ENCODE measurements around the gene SLC6A17.

DNA sequence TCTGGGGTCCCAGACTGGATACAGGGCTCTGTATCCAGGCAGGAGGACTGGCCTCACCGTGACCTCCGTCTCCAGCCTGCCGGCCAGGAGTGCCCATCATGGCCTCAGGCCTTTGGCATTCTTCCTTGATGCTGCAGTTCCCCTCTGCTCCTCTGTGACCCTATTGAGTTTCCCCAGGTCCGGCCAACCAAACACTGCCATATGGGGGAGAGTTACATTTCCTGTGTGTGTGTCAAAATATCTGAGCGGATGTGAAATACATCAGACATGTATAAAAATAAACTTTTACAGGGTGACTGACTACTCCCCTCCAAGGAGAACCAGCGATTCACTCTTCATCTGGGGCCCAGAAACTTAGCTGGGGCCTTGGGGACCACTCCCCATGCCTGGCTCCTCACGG is 48.2 kb upstream of the SLC6A17 start:
- TF ChIP-seq CBX1 (IDR thresholded peaks at IDR 0.05; ENCODE audit: low read depth) (no peak), SPI1 (IDR thresholded peaks at IDR 0.05; ENCODE audit: borderline replicate concordance, low read depth, low read length) (no peak), SMARCA5 (IDR thresholded peaks at IDR 0.05) (no peak), HMG20A (CRISPR knock-in tag; conservative IDR thresholded peaks at IDR 0.05) (no peak), TCF7L2 (IDR thresholded peaks at IDR 0.05; ENCODE audit: low read depth, low read length) (no peak), XRCC5 (IDR thresholded peaks at IDR 0.05; ENCODE audit: low read depth, low read length) (no peak), ZC3H11A (IDR thresholded peaks at IDR 0.05; ENCODE audit: low read depth, low read length) (no peak), SAFB2 (IDR thresholded peaks at IDR 0.05; ENCODE audit: borderline replicate concordance, low read depth, low read length, severe bottlenecking) (no peak), TEAD4 (IDR thresholded peaks at IDR 0.05; ENCODE audit: low read length) (no peak), TEAD4 (CRISPR knock-in tag; IDR thresholded peaks at IDR 0.05; ENCODE audit: borderline replicate concordance) (no peak), SIN3A (IDR thresholded peaks at IDR 0.05; ENCODE audit: borderline replicate concordance in 2 of 2, control insufficient read depth in 1 of 2, low read depth in 2 of 2, low read length in 2 of 2) (no peak)
- TF ChIP-seq, protein P1, sequence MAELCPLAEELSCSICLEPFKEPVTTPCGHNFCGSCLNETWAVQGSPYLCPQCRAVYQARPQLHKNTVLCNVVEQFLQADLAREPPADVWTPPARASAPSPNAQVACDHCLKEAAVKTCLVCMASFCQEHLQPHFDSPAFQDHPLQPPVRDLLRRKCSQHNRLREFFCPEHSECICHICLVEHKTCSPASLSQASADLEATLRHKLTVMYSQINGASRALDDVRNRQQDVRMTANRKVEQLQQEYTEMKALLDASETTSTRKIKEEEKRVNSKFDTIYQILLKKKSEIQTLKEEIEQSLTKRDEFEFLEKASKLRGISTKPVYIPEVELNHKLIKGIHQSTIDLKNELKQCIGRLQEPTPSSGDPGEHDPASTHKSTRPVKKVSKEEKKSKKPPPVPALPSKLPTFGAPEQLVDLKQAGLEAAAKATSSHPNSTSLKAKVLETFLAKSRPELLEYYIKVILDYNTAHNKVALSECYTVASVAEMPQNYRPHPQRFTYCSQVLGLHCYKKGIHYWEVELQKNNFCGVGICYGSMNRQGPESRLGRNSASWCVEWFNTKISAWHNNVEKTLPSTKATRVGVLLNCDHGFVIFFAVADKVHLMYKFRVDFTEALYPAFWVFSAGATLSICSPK (IDR thresholded peaks at IDR 0.05; ENCODE audit: borderline replicate concordance): no peak
- TF ChIP-seq, protein P2, sequence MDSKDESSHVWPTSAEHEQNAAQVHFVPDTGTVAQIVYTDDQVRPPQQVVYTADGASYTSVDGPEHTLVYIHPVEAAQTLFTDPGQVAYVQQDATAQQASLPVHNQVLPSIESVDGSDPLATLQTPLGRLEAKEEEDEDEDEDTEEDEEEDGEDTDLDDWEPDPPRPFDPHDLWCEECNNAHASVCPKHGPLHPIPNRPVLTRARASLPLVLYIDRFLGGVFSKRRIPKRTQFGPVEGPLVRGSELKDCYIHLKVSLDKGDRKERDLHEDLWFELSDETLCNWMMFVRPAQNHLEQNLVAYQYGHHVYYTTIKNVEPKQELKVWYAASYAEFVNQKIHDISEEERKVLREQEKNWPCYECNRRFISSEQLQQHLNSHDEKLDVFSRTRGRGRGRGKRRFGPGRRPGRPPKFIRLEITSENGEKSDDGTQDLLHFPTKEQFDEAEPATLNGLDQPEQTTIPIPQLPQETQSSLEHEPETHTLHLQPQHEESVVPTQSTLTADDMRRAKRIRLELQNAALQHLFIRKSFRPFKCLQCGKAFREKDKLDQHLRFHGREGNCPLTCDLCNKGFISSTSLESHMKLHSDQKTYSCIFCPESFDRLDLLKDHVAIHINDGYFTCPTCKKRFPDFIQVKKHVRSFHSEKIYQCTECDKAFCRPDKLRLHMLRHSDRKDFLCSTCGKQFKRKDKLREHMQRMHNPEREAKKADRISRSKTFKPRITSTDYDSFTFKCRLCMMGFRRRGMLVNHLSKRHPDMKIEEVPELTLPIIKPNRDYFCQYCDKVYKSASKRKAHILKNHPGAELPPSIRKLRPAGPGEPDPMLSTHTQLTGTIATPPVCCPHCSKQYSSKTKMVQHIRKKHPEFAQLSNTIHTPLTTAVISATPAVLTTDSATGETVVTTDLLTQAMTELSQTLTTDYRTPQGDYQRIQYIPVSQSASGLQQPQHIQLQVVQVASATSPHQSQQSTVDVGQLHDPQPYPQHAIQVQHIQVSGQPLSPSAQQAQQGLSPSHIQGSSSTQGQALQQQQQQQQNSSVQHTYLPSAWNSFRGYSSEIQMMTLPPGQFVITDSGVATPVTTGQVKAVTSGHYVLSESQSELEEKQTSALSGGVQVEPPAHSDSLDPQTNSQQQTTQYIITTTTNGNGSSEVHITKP (IDR thresholded peaks at IDR 0.05; ENCODE audit: partially characterized antibody): no peak
- TF ChIP-seq, protein P3, sequence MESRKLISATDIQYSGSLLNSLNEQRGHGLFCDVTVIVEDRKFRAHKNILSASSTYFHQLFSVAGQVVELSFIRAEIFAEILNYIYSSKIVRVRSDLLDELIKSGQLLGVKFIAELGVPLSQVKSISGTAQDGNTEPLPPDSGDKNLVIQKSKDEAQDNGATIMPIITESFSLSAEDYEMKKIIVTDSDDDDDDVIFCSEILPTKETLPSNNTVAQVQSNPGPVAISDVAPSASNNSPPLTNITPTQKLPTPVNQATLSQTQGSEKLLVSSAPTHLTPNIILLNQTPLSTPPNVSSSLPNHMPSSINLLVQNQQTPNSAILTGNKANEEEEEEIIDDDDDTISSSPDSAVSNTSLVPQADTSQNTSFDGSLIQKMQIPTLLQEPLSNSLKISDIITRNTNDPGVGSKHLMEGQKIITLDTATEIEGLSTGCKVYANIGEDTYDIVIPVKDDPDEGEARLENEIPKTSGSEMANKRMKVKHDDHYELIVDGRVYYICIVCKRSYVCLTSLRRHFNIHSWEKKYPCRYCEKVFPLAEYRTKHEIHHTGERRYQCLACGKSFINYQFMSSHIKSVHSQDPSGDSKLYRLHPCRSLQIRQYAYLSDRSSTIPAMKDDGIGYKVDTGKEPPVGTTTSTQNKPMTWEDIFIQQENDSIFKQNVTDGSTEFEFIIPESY (CRISPR knock-in tag; IDR thresholded peaks at IDR 0.05): no peak
- TF ChIP-seq, protein P4, sequence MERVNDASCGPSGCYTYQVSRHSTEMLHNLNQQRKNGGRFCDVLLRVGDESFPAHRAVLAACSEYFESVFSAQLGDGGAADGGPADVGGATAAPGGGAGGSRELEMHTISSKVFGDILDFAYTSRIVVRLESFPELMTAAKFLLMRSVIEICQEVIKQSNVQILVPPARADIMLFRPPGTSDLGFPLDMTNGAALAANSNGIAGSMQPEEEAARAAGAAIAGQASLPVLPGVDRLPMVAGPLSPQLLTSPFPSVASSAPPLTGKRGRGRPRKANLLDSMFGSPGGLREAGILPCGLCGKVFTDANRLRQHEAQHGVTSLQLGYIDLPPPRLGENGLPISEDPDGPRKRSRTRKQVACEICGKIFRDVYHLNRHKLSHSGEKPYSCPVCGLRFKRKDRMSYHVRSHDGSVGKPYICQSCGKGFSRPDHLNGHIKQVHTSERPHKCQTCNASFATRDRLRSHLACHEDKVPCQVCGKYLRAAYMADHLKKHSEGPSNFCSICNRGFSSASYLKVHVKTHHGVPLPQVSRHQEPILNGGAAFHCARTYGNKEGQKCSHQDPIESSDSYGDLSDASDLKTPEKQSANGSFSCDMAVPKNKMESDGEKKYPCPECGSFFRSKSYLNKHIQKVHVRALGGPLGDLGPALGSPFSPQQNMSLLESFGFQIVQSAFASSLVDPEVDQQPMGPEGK (CRISPR knock-in tag; IDR thresholded peaks at IDR 0.05; ENCODE audit: borderline replicate concordance): no peak

All from K562 (cell line).